K562 (cell line): ENCODE data around the gene DENND6A. TPM values are rescaled to one million over a fixed set of nuclear protein-coding genes. Genes with fewer than 3 reads are reported as not detected.

Experiments
- ATF7 ChIP-seq: fragments of 450-650 bp; IDR thresholded peaks from 2 replicates; pipeline ENCODE4 v1.7.1; 2014; ENCODE audit warnings: mild to moderate bottlenecking, moderate library complexity
- BCLAF1 ChIP-seq, 2 experiments: fragments of 450-650 bp in 1 of 2; IDR thresholded peaks; 2 replicates each; pipeline ENCODE4 v1.6.1; 2011 to 2017; ENCODE audit warnings: low read depth in 2 of 2, antibody characterized with exemption in 1 of 2, borderline replicate concordance in 1 of 2, low read length in 1 of 2, mild to moderate bottlenecking in 1 of 2, mixed read lengths in 1 of 2; ENCODE audit not compliant: control insufficient read depth in 1 of 2
- CBX1 ChIP-seq: sonication (generic); IDR thresholded peaks from 2 replicates; pipeline ENCODE4 v1.6.1; 2016; ENCODE audit warnings: antibody characterized with exemption, low read depth, mild to moderate bottlenecking
- ELF4 ChIP-seq: fragments of 450-650 bp; formaldehyde crosslinking; IDR thresholded peaks from 2 replicates; pipeline ENCODE4 v1.4.0; 2022; ENCODE audit warnings: missing genetic modification characterization
- ETV5 ChIP-seq: sonication (generic); formaldehyde crosslinking; IDR thresholded peaks from 2 replicates; pipeline ENCODE4 v1.4.0; 2020; ENCODE audit warnings: low read depth, mild to moderate bottlenecking, missing genetic modification reagents
- GABPB1 ChIP-seq: sonication (generic); formaldehyde crosslinking; IDR thresholded peaks from 2 replicates; pipeline ENCODE4 v1.8.0; 2022; ENCODE audit warnings: mild to moderate bottlenecking, missing genetic modification reagents
- GATAD2B ChIP-seq: fragments of 450-650 bp; IDR thresholded peaks from 2 replicates; pipeline ENCODE4 v1.6.1; 2017; ENCODE audit warnings: mild to moderate bottlenecking, borderline replicate concordance
- HBP1 ChIP-seq: fragments of 450-650 bp; formaldehyde crosslinking; IDR thresholded peaks from 2 replicates; pipeline ENCODE4 v1.4.0; 2022; ENCODE audit warnings: missing genetic modification characterization
- KDM1A ChIP-seq, 2 experiments: fragments of 450-650 bp; IDR thresholded peaks; 2 replicates each; pipeline ENCODE4 v1.6.1; 2016; ENCODE audit warnings: mild to moderate bottlenecking in 2 of 2
- KDM2B ChIP-seq: fragments of 250-450 bp; sonication (Bioruptor Pico); IDR thresholded peaks from 2 replicates; pipeline ENCODE4 v1.8.0; 2021; ENCODE audit warnings: mild to moderate bottlenecking, moderate library complexity
- KLF13 ChIP-seq: fragments of 450-650 bp; IDR thresholded peaks from 2 replicates; pipeline ENCODE4 v1.6.1; 2016; ENCODE audit warnings: missing genetic modification characterization, low read depth, mild to moderate bottlenecking, missing compliant biosample characterization, moderate library complexity, borderline replicate concordance
- MED1 ChIP-seq: sonication (generic); formaldehyde crosslinking; IDR thresholded peaks from 2 replicates; pipeline ENCODE4 v1.8.1; 2023; ENCODE audit warnings: missing genetic modification reagents, borderline replicate concordance
- NFXL1 ChIP-seq: fragments of 450-650 bp; formaldehyde crosslinking; IDR thresholded peaks from 2 replicates; pipeline ENCODE4 v1.4.0; 2021; ENCODE audit warnings: mild to moderate bottlenecking
- RFX7 ChIP-seq: fragments of 250-450 bp; sonication (Bioruptor Pico); IDR thresholded peaks from 2 replicates; pipeline ENCODE4 v1.5.1; 2021; ENCODE audit warnings: mild to moderate bottlenecking
- SLC30A9 ChIP-seq: fragments of 250-450 bp; sonication (Bioruptor Pico); IDR thresholded peaks from 2 replicates; pipeline ENCODE4 v1.8.0; 2022; ENCODE audit warnings: mild to moderate bottlenecking, moderate library complexity
- TAF9B ChIP-seq: fragments of 450-650 bp; IDR thresholded peaks from 2 replicates; pipeline ENCODE4 v1.6.1; 2018; ENCODE audit warnings: mild to moderate bottlenecking; ENCODE audit not compliant: partially characterized antibody
- TFAM ChIP-seq: fragments of 250-450 bp; sonication (Bioruptor Pico); conservative IDR thresholded peaks from 2 replicates; pipeline ENCODE4 v1.5.0; 2021; ENCODE audit warnings: mild to moderate bottlenecking, moderate library complexity
- U2AF2 ChIP-seq: fragments of 200-400 bp; formaldehyde crosslinking; optimal IDR thresholded peaks from 2 replicates; pipeline ENCODE3; 2017; ENCODE audit warnings: low read depth, mild to moderate bottlenecking, low read length
- ZBTB17 ChIP-seq: fragments of 450-650 bp; formaldehyde crosslinking; IDR thresholded peaks from 2 replicates; pipeline ENCODE4 v1.4.0; 2020; ENCODE audit warnings: mild to moderate bottlenecking
- ZNF282 ChIP-seq: sonication (generic); formaldehyde crosslinking; IDR thresholded peaks from 2 replicates; pipeline ENCODE4 v1.8.1; 2023; ENCODE audit warnings: missing genetic modification reagents
- ZNF77 ChIP-seq: fragments of 250-450 bp; sonication (Bioruptor Pico); IDR thresholded peaks from 2 replicates; pipeline ENCODE4 v1.5.0; 2020
- polyA plus RNA-seq, 8 experiments: library from polyadenylated mRNA; depleted of rRNA in 4 of 8; stranded (reverse) in 5 of 8; unstranded in 3 of 8; fragments of >200 nt; fragmentation: Nextera tagmentation in 2 of 8; fragmentation: Illumina TruSeq in 1 of 8; extraction: Ambion mirVana in 2 of 8; extraction: Trizol in 1 of 8; gene quantifications; 2 replicates each; pipeline versions ENCODE4 v1.2.1 to v1.2.3, GENCODE V29; 2011 to 2014; ENCODE audit warnings: inconsistent platforms in 1 of 8, missing spikeins in 1 of 8
- total RNA-seq, 7 experiments: library from RNA; depleted of rRNA in 6 of 7; stranded (reverse); fragments of >200 nt in 6 of 7; fragmentation: Illumina TruSeq in 2 of 7; extraction: Trizol in 2 of 7; gene quantifications; 2 replicates each; pipeline versions ENCODE4 v1.2.1 to v1.2.3, GENCODE V29; 2011 to 2021; ENCODE audit warnings: low replicate concordance in 1 of 7
- TF ChIP-seq, protein P1 (sequence below): fragments of 450-650 bp; IDR thresholded peaks from 2 replicates; pipeline ENCODE4 v1.6.1; 2018; ENCODE audit not compliant: partially characterized antibody

Gene DENND6A
- total and polyA plus RNA-seq, 9 of the 15 experiments (the other 6 are each of a cell fraction or from before 2014, with no cell fraction given), result 1.5 to 12.7 (median 7.1) TPM

GRCh38 chr3:57598765-57599360 lies 94.0 kb downstream of the DENND6A start (continued):
- TF ChIP-seq, protein P1, sequence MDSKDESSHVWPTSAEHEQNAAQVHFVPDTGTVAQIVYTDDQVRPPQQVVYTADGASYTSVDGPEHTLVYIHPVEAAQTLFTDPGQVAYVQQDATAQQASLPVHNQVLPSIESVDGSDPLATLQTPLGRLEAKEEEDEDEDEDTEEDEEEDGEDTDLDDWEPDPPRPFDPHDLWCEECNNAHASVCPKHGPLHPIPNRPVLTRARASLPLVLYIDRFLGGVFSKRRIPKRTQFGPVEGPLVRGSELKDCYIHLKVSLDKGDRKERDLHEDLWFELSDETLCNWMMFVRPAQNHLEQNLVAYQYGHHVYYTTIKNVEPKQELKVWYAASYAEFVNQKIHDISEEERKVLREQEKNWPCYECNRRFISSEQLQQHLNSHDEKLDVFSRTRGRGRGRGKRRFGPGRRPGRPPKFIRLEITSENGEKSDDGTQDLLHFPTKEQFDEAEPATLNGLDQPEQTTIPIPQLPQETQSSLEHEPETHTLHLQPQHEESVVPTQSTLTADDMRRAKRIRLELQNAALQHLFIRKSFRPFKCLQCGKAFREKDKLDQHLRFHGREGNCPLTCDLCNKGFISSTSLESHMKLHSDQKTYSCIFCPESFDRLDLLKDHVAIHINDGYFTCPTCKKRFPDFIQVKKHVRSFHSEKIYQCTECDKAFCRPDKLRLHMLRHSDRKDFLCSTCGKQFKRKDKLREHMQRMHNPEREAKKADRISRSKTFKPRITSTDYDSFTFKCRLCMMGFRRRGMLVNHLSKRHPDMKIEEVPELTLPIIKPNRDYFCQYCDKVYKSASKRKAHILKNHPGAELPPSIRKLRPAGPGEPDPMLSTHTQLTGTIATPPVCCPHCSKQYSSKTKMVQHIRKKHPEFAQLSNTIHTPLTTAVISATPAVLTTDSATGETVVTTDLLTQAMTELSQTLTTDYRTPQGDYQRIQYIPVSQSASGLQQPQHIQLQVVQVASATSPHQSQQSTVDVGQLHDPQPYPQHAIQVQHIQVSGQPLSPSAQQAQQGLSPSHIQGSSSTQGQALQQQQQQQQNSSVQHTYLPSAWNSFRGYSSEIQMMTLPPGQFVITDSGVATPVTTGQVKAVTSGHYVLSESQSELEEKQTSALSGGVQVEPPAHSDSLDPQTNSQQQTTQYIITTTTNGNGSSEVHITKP, result peak; percentile 27
- TF ChIP-seq ZBTB17 (CRISPR knock-in tag) (no peak), HBP1 (no peak), U2AF2 (no peak), GABPB1 (CRISPR knock-in tag) (no peak), KDM1A (IDR thresholded peaks at IDR 0.05) (peak; percentile 98), TAF9B (no peak), TFAM (CRISPR knock-in tag) (no peak), SLC30A9 (CRISPR knock-in tag) (no peak), GATAD2B (peak; percentile 71; the same call in 1 of the 2 replicates), CBX1 (no peak), ATF7 (no peak), RFX7 (no peak), NFXL1 (CRISPR knock-in tag) (no peak), ZNF77 (CRISPR knock-in tag) (no peak), BCLAF1 (IDR thresholded peaks at IDR 0.05; ENCODE audit: borderline replicate concordance in 1 of 2, control insufficient read depth in 1 of 2, low read depth in 2 of 2, low read length in 1 of 2) (no peak), ETV5 (CRISPR knock-in tag) (no peak), KDM2B (no peak), KLF13 (tag) (no peak), ZNF282 (CRISPR knock-in tag) (no peak), ELF4 (CRISPR knock-in tag) (no peak), MED1 (CRISPR knock-in tag) (no peak)
